DND-41 (cell line): Measurements from ENCODE around the gene WDR18.

ENCODE experiments used
- ATAC-seq: fragments of 200-7000 bp; cut with Tn5 transposase; 3 replicates; pipeline ENCODE4 v1.9.1; 2021; ENCODE audit warnings: low read depth; ENCODE audit not compliant: insufficient read depth
- DNase-seq: peaks from one replicate; pipeline ENCODE4 v3.0.0-alpha.2; 2020
- H2AFZ ChIP-seq: 2 replicates; pipeline ENCODE4 v1.6.0; 2012; ENCODE audit warnings: low read depth, low read length
- H3K27ac ChIP-seq: 2 replicates; pipeline ENCODE4 v1.5.1; 2012; ENCODE audit warnings: low read length, inconsistent platforms
- H3K27me3 ChIP-seq: fragments of 200-600 bp; sonication (generic); 2 replicates; pipeline ENCODE4 v1.6.0; 2012; ENCODE audit warnings: low read length, mild to moderate bottlenecking, inconsistent platforms; ENCODE audit not compliant: insufficient read depth, poor library complexity
- H3K36me3 ChIP-seq: 2 replicates; pipeline ENCODE4 v1.5.1; 2012; ENCODE audit warnings: low read length, inconsistent platforms; ENCODE audit not compliant: insufficient read depth
- H3K4me1 ChIP-seq: 2 replicates; pipeline ENCODE4 v1.5.1; 2012; ENCODE audit warnings: mild to moderate bottlenecking, low read length; ENCODE audit not compliant: insufficient read depth
- H3K4me2 ChIP-seq: 2 replicates; pipeline ENCODE4 v1.6.0; 2012; ENCODE audit warnings: mild to moderate bottlenecking, moderate library complexity, low read length, inconsistent platforms; ENCODE audit not compliant: insufficient read depth
- H3K4me3 ChIP-seq, 2 experiments: fragments of 200-600 bp in 1 of 2; shearing (Covaris generic) in 1 of 2; 2 replicates each; pipeline ENCODE4 v1.5.1; 2012 to 2016; ENCODE audit warnings: inconsistent platforms in 2 of 2, low read length in 2 of 2, mild to moderate bottlenecking in 2 of 2, low read depth in 1 of 2, moderate library complexity in 1 of 2
- H3K79me2 ChIP-seq: 2 replicates; pipeline ENCODE4 v1.6.0; 2012; ENCODE audit warnings: low read length, inconsistent platforms; ENCODE audit not compliant: insufficient read depth
- H3K9ac ChIP-seq: 2 replicates; pipeline ENCODE4 v1.6.0; 2012; ENCODE audit warnings: low read depth, mild to moderate bottlenecking, inconsistent platforms, low read length, moderate library complexity
- H3K9me3 ChIP-seq: 2 replicates; pipeline ENCODE4 v1.5.1; 2012; ENCODE audit warnings: low read length, moderate library complexity, mild to moderate bottlenecking, inconsistent platforms; ENCODE audit not compliant: insufficient read depth, severe bottlenecking
- H4K20me1 ChIP-seq: 2 replicates; pipeline ENCODE4 v1.6.0; 2012; ENCODE audit warnings: low read length; ENCODE audit not compliant: insufficient read depth
- EZH2 ChIP-seq: IDR thresholded peaks from 3 replicates; pipeline ENCODE4 v1.6.1; 2012; ENCODE audit warnings: borderline replicate concordance, low read depth, mild to moderate bottlenecking, moderate library complexity, low read length, inconsistent platforms; ENCODE audit not compliant: severe bottlenecking
- TF ChIP-seq, protein P1 (sequence below): IDR thresholded peaks from 2 replicates; pipeline ENCODE4 v1.5.1; 2012; ENCODE audit warnings: borderline replicate concordance, low read length, moderate library complexity, mild to moderate bottlenecking; ENCODE audit not compliant: poor library complexity, severe bottlenecking; ENCODE audit errors: extremely low read depth

The WDR18 gene

DNA sequence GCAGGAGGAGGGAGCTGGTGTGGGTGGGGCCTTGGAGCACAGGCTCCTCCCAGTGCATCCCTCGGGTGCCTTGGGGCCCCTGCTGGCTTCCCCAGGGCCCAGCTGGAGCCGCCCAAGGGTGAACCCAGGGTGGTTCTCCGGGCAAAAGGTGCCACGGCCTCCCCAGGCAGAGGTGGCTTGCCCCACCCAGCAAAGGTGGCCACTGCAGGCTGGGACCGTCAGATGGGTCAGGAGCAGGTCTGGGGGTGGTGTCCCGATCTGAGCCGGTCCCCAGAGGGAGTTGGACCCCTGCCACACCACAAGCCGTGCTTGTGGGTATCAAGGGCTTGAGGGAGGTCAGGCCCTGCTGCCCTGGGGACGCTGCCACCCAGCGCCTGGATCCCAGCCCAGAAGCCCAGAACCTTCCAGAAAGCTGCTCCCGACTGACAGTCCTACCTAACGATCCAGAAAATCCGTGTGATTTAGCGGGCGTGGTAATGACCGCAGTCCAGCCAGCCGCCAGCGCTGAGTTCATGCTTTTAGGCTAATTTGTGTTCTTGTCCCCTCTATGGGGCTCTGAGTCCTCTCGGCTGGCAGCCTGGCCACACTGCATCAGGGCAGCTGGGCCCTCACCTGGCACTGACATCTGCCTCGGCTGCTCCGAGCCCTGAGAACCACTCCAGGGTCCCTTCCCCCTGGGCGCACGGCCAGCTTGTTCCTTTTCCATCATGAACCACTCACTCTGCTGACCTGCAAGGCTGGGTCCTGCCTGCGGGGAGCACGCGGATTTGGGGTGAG lies 11.1 kb downstream of the WDR18 start:
- no peak for ATAC-seq
- no peak overlapping the region for H3K27ac ChIP-seq
- TF ChIP-seq EZH2: no peak
- TF ChIP-seq, protein P1, sequence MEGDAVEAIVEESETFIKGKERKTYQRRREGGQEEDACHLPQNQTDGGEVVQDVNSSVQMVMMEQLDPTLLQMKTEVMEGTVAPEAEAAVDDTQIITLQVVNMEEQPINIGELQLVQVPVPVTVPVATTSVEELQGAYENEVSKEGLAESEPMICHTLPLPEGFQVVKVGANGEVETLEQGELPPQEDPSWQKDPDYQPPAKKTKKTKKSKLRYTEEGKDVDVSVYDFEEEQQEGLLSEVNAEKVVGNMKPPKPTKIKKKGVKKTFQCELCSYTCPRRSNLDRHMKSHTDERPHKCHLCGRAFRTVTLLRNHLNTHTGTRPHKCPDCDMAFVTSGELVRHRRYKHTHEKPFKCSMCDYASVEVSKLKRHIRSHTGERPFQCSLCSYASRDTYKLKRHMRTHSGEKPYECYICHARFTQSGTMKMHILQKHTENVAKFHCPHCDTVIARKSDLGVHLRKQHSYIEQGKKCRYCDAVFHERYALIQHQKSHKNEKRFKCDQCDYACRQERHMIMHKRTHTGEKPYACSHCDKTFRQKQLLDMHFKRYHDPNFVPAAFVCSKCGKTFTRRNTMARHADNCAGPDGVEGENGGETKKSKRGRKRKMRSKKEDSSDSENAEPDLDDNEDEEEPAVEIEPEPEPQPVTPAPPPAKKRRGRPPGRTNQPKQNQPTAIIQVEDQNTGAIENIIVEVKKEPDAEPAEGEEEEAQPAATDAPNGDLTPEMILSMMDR: no peak
- H3K9me3 ChIP-seq: no peaks in the 10 kb centered on the region
- no peak overlapping the region for H3K4me2 ChIP-seq
- no peak overlapping the region for H3K4me3 ChIP-seq
- H3K9ac ChIP-seq: no peak overlapping the region
- H3K79me2 ChIP-seq: no peaks in the 10 kb centered on the region
- H3K4me1 ChIP-seq: peaks cover 9% of the 10 kb centered on the region
- peaks cover 38% of the 10 kb centered on the region for H3K36me3 ChIP-seq
- H3K27me3 ChIP-seq: peaks cover 6% of the 10 kb centered on the region
- no peak for DNase-seq
- peaks cover 36% of the 10 kb centered on the region for H4K20me1 ChIP-seq
- H2AFZ ChIP-seq: no peak overlapping the region

DNA sequence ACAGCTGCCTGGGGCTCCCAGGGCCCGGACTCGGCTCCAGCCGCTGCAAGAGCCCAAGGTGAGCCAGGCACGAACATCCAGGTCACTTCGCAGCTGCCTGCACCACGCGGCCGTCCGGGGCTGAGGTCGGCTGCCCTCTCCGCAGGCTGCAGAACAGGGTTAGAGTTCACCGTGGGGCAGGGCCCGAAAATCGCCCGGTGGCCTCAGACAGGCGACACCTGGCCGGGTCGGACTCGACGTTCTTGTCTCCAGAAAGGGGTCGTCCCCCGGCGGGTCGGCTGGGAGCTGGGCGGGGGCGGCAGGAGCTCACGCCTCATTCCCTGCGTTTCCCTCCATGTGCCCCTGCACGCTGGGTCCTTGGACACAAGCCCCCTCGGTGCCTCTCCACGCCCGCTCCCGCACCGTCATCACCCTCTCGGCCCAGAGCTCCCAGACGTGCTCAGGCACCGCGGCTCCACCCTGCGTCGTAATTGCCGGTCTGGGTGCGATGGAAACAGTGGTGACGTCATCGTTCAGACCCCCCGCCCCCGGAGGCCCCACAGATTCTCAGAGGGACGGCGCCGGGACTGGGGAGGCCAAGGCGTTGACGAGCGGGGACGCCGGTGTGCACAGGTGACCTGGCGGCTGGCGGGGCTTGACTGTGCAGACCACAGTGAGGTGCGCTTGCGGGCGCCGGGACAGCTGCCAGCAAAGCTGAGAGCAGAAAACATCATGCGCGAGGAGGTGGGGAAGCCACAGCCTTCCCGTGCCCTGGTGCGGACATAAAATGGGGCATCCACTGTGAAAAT lies 12.1 kb downstream of the WDR18 start:
- Histone ChIP-seq H4K20me1 (peaks cover 28% of the 10 kb centered on the region), H3K4me2 (peak overlapping the region; percentile 12; the same call in 1 of the 2 replicates), H3K9ac (no peak overlapping the region), H3K9me3 (no peaks in the 10 kb centered on the region), H2AFZ (no peak overlapping the region), H3K27me3 (peaks cover 6% of the 10 kb centered on the region), H3K4me1 (peaks cover 9% of the 10 kb centered on the region), H3K36me3 (peaks cover 28% of the 10 kb centered on the region), H3K4me3 (no peak overlapping the region), H3K27ac (no peak overlapping the region), H3K79me2 (no peaks in the 10 kb centered on the region)
- TF ChIP-seq EZH2: no peak
- TF ChIP-seq, protein P1: no peak
- DNase-seq (peak; percentile 57), ATAC-seq (peak; percentile 62)

DNA sequence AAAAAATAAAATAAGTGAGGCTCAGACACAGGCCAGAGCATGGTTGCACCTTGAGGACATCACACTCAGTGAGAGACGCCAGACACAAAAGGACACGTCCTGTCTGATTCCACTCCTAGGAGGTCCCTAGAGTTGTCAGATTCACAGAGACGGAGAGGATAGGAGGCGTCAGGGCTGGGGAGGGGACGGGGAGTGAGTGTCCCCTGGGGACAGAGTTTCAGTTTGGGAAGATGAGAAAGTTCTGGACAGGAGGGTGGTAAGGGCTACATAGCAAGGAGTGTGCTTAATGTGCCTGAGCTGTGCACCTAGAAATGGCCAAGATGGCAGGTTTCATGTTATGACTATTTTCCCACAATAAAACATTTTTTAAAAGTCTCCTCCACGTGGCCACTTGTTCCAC lies 13.9 kb downstream of the WDR18 start:
- peaks cover 15% of the 10 kb centered on the region for H3K36me3 ChIP-seq
- H3K9me3 ChIP-seq: no peaks in the 10 kb centered on the region
- no peaks in the 10 kb centered on the region for H3K79me2 ChIP-seq
- no peak overlapping the region for H3K9ac ChIP-seq
- H2AFZ ChIP-seq: no peak overlapping the region
- DNase-seq (no peak), ATAC-seq (no peak)
- H4K20me1 ChIP-seq: peaks cover 25% of the 10 kb centered on the region
- no peak overlapping the region for H3K4me2 ChIP-seq
- H3K4me3 ChIP-seq: no peak overlapping the region
- TF ChIP-seq EZH2: no peak
- TF ChIP-seq, protein P1: no peak
- H3K27ac ChIP-seq: no peak overlapping the region
- peaks cover 9% of the 10 kb centered on the region for H3K4me1 ChIP-seq
- peaks cover 6% of the 10 kb centered on the region for H3K27me3 ChIP-seq
